IMR-90 (cell line): ENCODE results near the gene FBXW7. TPM values are rescaled to one million over a fixed set of nuclear protein-coding genes. Genes with fewer than 3 reads are reported as not detected.

Source experiments
- ATAC-seq: fragments of 200-7000 bp; cut with Tn5 transposase; 2 replicates; pipeline ENCODE4 v1.9.1; 2020; ENCODE audit warnings: low read depth, mild to moderate bottlenecking, moderate library complexity
- BruUV-seq: library from RNA; stranded (reverse); fragments of 400-500 nt; replicated peaks from 2 replicates; lab custom pipeline; 2021; lab: Mats Ljungman, UMichigan
- CTCF ChIA-PET: fragments of 300-600 bp; formaldehyde crosslinking; extraction: SDS; loops from one replicate; lab custom pipeline; 2021; ENCODE audit warnings: antibody characterized with exemption; lab: Yijun Ruan, JAX
- POLR2A ChIA-PET: fragments of 300-600 bp; sonication (Branson Sonifier 250); formaldehyde crosslinking; loops from one replicate; lab custom pipeline; 2022; ENCODE audit warnings: antibody characterized with exemption; ENCODE audit not compliant: unreplicated experiment; lab: Charles Lee
- DNase-seq: peaks from one replicate; pipeline ENCODE4 v3.0.0; 2013
- H2AFZ ChIP-seq: replicated peaks from 2 replicates; pipeline ENCODE3; 2013; ENCODE audit warnings: low read length, mild to moderate bottlenecking; ENCODE audit not compliant: poor library complexity
- H2AK5ac ChIP-seq: 2 replicates; pipeline ENCODE4 v1.6.1; 2013; ENCODE audit warnings: low read depth, low read length, inconsistent platforms
- H2AK9ac ChIP-seq: replicated peaks from 2 replicates; pipeline ENCODE3; 2013; ENCODE audit warnings: mild to moderate bottlenecking, low read depth, low read length, moderate library complexity; ENCODE audit not compliant: poor library complexity
- H2BK120ac ChIP-seq: 2 replicates; pipeline ENCODE4 v1.6.1; 2013; ENCODE audit warnings: low read depth, low read length, inconsistent platforms
- H2BK15ac ChIP-seq: 3 replicates; pipeline ENCODE4 v1.6.1; 2013; ENCODE audit warnings: low read depth, low read length, inconsistent platforms
- H2BK20ac ChIP-seq: 2 replicates; pipeline ENCODE4 v1.6.1; 2013; ENCODE audit warnings: low read depth, mild to moderate bottlenecking, inconsistent platforms, low read length, moderate library complexity
- H2BK5ac ChIP-seq: 2 replicates; pipeline ENCODE4 v1.6.1; 2013; ENCODE audit warnings: mild to moderate bottlenecking, low read depth, low read length, inconsistent platforms; ENCODE audit not compliant: poor library complexity, severe bottlenecking
- H3K14ac ChIP-seq: replicated peaks from 2 replicates; pipeline ENCODE4 v1.6.1; 2013; ENCODE audit warnings: low read depth, low read length, inconsistent platforms
- H3K18ac ChIP-seq: 2 replicates; pipeline ENCODE4 v1.6.1; 2013; ENCODE audit warnings: low read depth, low read length, control low read depth
- H3K23ac ChIP-seq: 2 replicates; pipeline ENCODE4 v1.6.1; 2013; ENCODE audit warnings: low read depth, low read length, inconsistent platforms
- H3K27ac ChIP-seq: 2 replicates; pipeline ENCODE4 v1.5.1; 2013; ENCODE audit warnings: mild to moderate bottlenecking, control low read depth, low read length; ENCODE audit not compliant: insufficient read depth
- H3K27me3 ChIP-seq: 2 replicates; pipeline ENCODE4 v1.6.1; 2013; ENCODE audit warnings: low read length; ENCODE audit not compliant: control insufficient read depth, insufficient read depth
- H3K36me3 ChIP-seq: 2 replicates; pipeline ENCODE4 v1.6.1; 2013; ENCODE audit warnings: low read length, mixed read lengths; ENCODE audit not compliant: control insufficient read depth, insufficient read depth
- H3K4ac ChIP-seq: 2 replicates; pipeline ENCODE4 v1.6.1; 2013; ENCODE audit warnings: low read depth, low read length, inconsistent platforms
- H3K4me1 ChIP-seq: 2 replicates; pipeline ENCODE4 v1.6.1; 2013; ENCODE audit warnings: low read length, mixed read lengths; ENCODE audit not compliant: control insufficient read depth, insufficient read depth
- H3K4me2 ChIP-seq: 2 replicates; pipeline ENCODE4 v1.6.1; 2013; ENCODE audit warnings: low read depth, mild to moderate bottlenecking, control low read depth, low read length, moderate library complexity
- H3K4me3 ChIP-seq: 2 replicates; pipeline ENCODE4 v1.5.1; 2013; ENCODE audit warnings: low read depth, mild to moderate bottlenecking, control low read depth, low read length, moderate library complexity; ENCODE audit not compliant: insufficient read depth
- H3K56ac ChIP-seq: 2 replicates; pipeline ENCODE4 v1.6.1; 2013; ENCODE audit warnings: low read length, inconsistent platforms; ENCODE audit not compliant: insufficient read depth; ENCODE audit errors: extremely low read depth
- H3K79me1 ChIP-seq, 2 experiments: 2 replicates each; pipeline ENCODE4 v1.6.1; 2013; ENCODE audit warnings: low read length in 2 of 2, inconsistent platforms in 1 of 2, low read depth in 1 of 2
- H3K9ac ChIP-seq: 2 replicates; pipeline ENCODE4 v1.6.1; 2013; ENCODE audit warnings: low read depth, low read length, control low read depth
- H3K9me1 ChIP-seq: 2 replicates; pipeline ENCODE4 v1.6.1; 2013; ENCODE audit warnings: low read length, inconsistent platforms; ENCODE audit not compliant: insufficient read depth
- H3K9me3 ChIP-seq: 2 replicates; pipeline ENCODE4 v1.6.1; 2013; ENCODE audit warnings: low read length; ENCODE audit not compliant: control insufficient read depth, insufficient read depth
- H4K20me1 ChIP-seq: 2 replicates; pipeline ENCODE4 v1.6.1; 2013; ENCODE audit warnings: low read length, inconsistent platforms; ENCODE audit not compliant: insufficient read depth
- H4K5ac ChIP-seq: 2 replicates; pipeline ENCODE4 v1.6.1; 2013; ENCODE audit warnings: mild to moderate bottlenecking, low read depth, low read length, control low read depth
- H4K8ac ChIP-seq, 2 experiments: 2 replicates each; pipeline ENCODE4 v1.6.1; 2013; ENCODE audit warnings: low read depth in 2 of 2, low read length in 2 of 2, control low read depth in 1 of 2, inconsistent platforms in 1 of 2
- H4K91ac ChIP-seq: 2 replicates; pipeline ENCODE4 v1.6.1; 2013; ENCODE audit warnings: low read depth, low read length, inconsistent platforms; ENCODE audit not compliant: insufficient read depth
- BHLHE40 ChIP-seq: fragments of 150-350 bp; IDR thresholded peaks from 2 replicates; pipeline ENCODE4 v1.6.1; 2016; ENCODE audit warnings: mild to moderate bottlenecking, low read depth, low read length
- CEBPB ChIP-seq: IDR thresholded peaks from 2 replicates; pipeline ENCODE4 v1.6.1; 2012; ENCODE audit warnings: low read depth, low read length, improper control_type of control experiment
- CHD1 ChIP-seq: IDR thresholded peaks from 2 replicates; pipeline ENCODE4 v1.6.1; 2012; ENCODE audit warnings: low read depth, low read length, improper control_type of control experiment
- ELK1 ChIP-seq: fragments of 150-350 bp; IDR thresholded peaks from 2 replicates; pipeline ENCODE4 v1.6.1; 2016; ENCODE audit warnings: low read depth, mild to moderate bottlenecking, low read length, moderate library complexity, borderline replicate concordance
- FOS ChIP-seq: fragments of 150-350 bp; IDR thresholded peaks from 2 replicates; pipeline ENCODE4 v1.6.1; 2016; ENCODE audit warnings: low read depth, low read length
- MAFK ChIP-seq: IDR thresholded peaks from 2 replicates; pipeline ENCODE4 v1.6.1; 2012; ENCODE audit warnings: low read depth, low read length, improper control_type of control experiment
- MAZ ChIP-seq: IDR thresholded peaks from 2 replicates; pipeline ENCODE4 v1.6.1; 2012; ENCODE audit warnings: low read depth, mild to moderate bottlenecking, low read length, improper control_type of control experiment, moderate library complexity, borderline replicate concordance
- MXI1 ChIP-seq: IDR thresholded peaks from 2 replicates; pipeline ENCODE4 v1.6.1; 2012; ENCODE audit warnings: low read depth, mild to moderate bottlenecking, low read length, moderate library complexity, borderline replicate concordance
- NFE2L2 ChIP-seq: fragments of 150-350 bp; IDR thresholded peaks from 2 replicates; pipeline ENCODE4 v1.6.1; 2016; ENCODE audit warnings: low read depth, mild to moderate bottlenecking, low read length
- POLR2A ChIP-seq: IDR thresholded peaks from 2 replicates; pipeline ENCODE4 v1.6.1; 2012; ENCODE audit warnings: mild to moderate bottlenecking, low read depth, low read length
- RAD21 ChIP-seq: IDR thresholded peaks from 2 replicates; pipeline ENCODE4 v1.6.1; 2012; ENCODE audit warnings: low read length, improper control_type of control experiment
- RCOR1 ChIP-seq: IDR thresholded peaks from 2 replicates; pipeline ENCODE4 v1.6.1; 2012; ENCODE audit warnings: mild to moderate bottlenecking, low read length, improper control_type of control experiment; ENCODE audit not compliant: insufficient replicate concordance
- RFX5 ChIP-seq: IDR thresholded peaks from 2 replicates; pipeline ENCODE4 v1.8.0; 2012; ENCODE audit warnings: low read depth, mild to moderate bottlenecking, low read length, moderate library complexity
- SMC3 ChIP-seq: fragments of 150-350 bp; IDR thresholded peaks from 2 replicates; pipeline ENCODE4 v1.6.1; 2016; ENCODE audit warnings: low read depth, mild to moderate bottlenecking, antibody characterized with exemption, low read length, moderate library complexity
- USF2 ChIP-seq: fragments of 150-350 bp; IDR thresholded peaks from 2 replicates; pipeline ENCODE4 v1.6.1; 2017; ENCODE audit warnings: mild to moderate bottlenecking, antibody characterized with exemption, low read length, low read depth
- WGBS, 2 experiments: methylation state at CpG; one replicate each; pipeline versions ENCODE4 v1.1.5 to v1.1.7; 2013; ENCODE audit warnings: missing lambda C conversion rate in 2 of 2; ENCODE audit not compliant: insufficient read length in 1 of 2; ENCODE audit errors: extremely low coverage in 2 of 2; 5-methylcytosine and 5-hydroxymethylcytosine counted together
- dilution Hi-C: fragments of 300-500 bp; cut with HindIII; formaldehyde crosslinking; loops from one replicate; pipeline ENCODE4 v1.14.3; 2018; ENCODE audit warnings: low sequenced_read_pairs; ENCODE audit not compliant: unreplicated experiment
- in situ Hi-C: fragments of 300-500 bp; cut with MboI; formaldehyde crosslinking; loops from 3 replicates; pipeline ENCODE4 v1.14.3; 2019; ENCODE audit warnings: low sequenced_read_pairs, inconsistent platforms, mixed read lengths
- intact Hi-C: fragments of 100-400 bp; cut with micrococcal nuclease; formaldehyde crosslinking; loops from 2 replicates; pipeline ENCODE4 v1.10.0; 2022
- polyA plus RNA-seq, 3 experiments: library from polyadenylated mRNA; depleted of rRNA; stranded (reverse); fragments of >200 nt; gene quantifications; 2 replicates each; pipeline ENCODE4 v1.2.3, GENCODE V29; 2012; ENCODE audit warnings: low replicate concordance in 1 of 3
- total RNA-seq: library from RNA; depleted of rRNA; stranded (reverse); fragments of >200 nt; gene quantifications from 2 replicates; pipeline ENCODE4 v1.2.3, GENCODE V29; 2012
- TF ChIP-seq, protein P1 (sequence below): conservative IDR thresholded peaks from 2 replicates; pipeline ENCODE4 v1.5.1; 2012; ENCODE audit warnings: mild to moderate bottlenecking, low read depth, low read length, improper control_type of control experiment

The FBXW7 gene
- total and polyA plus RNA-seq, 2 of the 4 experiments (the other 2 are of a cell fraction): 7.2 to 27.4 TPM

GRCh38 chr4:152389359-152389758, 146.5 kb downstream of the FBXW7 start:
- no peak overlapping the region for H2BK5ac ChIP-seq
- ChIA-PET POLR2A (interaction anchor here (0.7 kb wide), 1 partner anchor 596 kb away, joined by 6 read pairs; no protein-coding TSS in a partner anchor), CTCF (no interaction called here)
- H3K4ac ChIP-seq: no peak overlapping the region
- intact Hi-C loops: loop anchor here (10.0 kb wide), 1 partner anchor 285 kb away; no protein-coding TSS in a partner anchor
- BruUV-seq: no TSS peak
- H4K20me1 ChIP-seq: no peaks in the 10 kb centered on the region
- H3K36me3 ChIP-seq: no peaks in the 10 kb centered on the region
- no CpG with 5 or more reads among the region's 2 CpGs for WGBS, 2 experiments
- H3K4me1 ChIP-seq: no peaks in the 10 kb centered on the region
- no peak overlapping the region for H4K5ac ChIP-seq
- H3K14ac ChIP-seq: no peak overlapping the region
- ATAC-seq: no peak
- no peak overlapping the region for H3K4me3 ChIP-seq
- peaks cover 3 to 5% of the 10 kb centered on the region in 2 experiments for H3K79me1 ChIP-seq
- dilution Hi-C loops: no loop called here
- no peak overlapping the region for H3K23ac ChIP-seq
- H4K8ac ChIP-seq: no peak overlapping the region
- no peak overlapping the region for H3K4me2 ChIP-seq
- no peak for DNase-seq
- no peak overlapping the region for H4K91ac ChIP-seq
- TF ChIP-seq RFX5 (no peak), RAD21 (no peak), USF2 (no peak), SMC3 (no peak), MXI1 (no peak), FOS (no peak), POLR2A (no peak), MAFK (no peak), BHLHE40 (no peak), NFE2L2 (no peak), ELK1 (no peak), CEBPB (no peak), CHD1 (no peak), MAZ (no peak), RCOR1 (no peak)
- TF ChIP-seq, protein P1, sequence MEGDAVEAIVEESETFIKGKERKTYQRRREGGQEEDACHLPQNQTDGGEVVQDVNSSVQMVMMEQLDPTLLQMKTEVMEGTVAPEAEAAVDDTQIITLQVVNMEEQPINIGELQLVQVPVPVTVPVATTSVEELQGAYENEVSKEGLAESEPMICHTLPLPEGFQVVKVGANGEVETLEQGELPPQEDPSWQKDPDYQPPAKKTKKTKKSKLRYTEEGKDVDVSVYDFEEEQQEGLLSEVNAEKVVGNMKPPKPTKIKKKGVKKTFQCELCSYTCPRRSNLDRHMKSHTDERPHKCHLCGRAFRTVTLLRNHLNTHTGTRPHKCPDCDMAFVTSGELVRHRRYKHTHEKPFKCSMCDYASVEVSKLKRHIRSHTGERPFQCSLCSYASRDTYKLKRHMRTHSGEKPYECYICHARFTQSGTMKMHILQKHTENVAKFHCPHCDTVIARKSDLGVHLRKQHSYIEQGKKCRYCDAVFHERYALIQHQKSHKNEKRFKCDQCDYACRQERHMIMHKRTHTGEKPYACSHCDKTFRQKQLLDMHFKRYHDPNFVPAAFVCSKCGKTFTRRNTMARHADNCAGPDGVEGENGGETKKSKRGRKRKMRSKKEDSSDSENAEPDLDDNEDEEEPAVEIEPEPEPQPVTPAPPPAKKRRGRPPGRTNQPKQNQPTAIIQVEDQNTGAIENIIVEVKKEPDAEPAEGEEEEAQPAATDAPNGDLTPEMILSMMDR: no peak
- no peak overlapping the region for H2AK9ac ChIP-seq
- H2BK20ac ChIP-seq: no peak overlapping the region
- H2AFZ ChIP-seq: no peak overlapping the region
- in situ Hi-C loops: loop anchor here (25.0 kb wide), 1 partner anchor 1277 kb away; no protein-coding TSS in a partner anchor
- peaks cover 4% of the 10 kb centered on the region for H3K9me1 ChIP-seq
- H3K9ac ChIP-seq: no peak overlapping the region
- no peak overlapping the region for H2BK15ac ChIP-seq
- no peak overlapping the region for H3K27ac ChIP-seq
- no peak overlapping the region for H3K18ac ChIP-seq
- H3K9me3 ChIP-seq: no peaks in the 10 kb centered on the region
- no peaks in the 10 kb centered on the region for H3K27me3 ChIP-seq
- no peak overlapping the region for H2AK5ac ChIP-seq
- no peak overlapping the region for H3K56ac ChIP-seq
- H2BK120ac ChIP-seq: no peak overlapping the region
